GM21390 (cell line): ENCODE data around the gene GNB1L.

Experiments used
- ATAC-seq: cut with Tn5 transposase; IDR thresholded peaks from one replicate; pipeline ENCODE4 v1.9.1; 2021; ENCODE audit not compliant: unreplicated experiment

GNB1L gene

DNA sequence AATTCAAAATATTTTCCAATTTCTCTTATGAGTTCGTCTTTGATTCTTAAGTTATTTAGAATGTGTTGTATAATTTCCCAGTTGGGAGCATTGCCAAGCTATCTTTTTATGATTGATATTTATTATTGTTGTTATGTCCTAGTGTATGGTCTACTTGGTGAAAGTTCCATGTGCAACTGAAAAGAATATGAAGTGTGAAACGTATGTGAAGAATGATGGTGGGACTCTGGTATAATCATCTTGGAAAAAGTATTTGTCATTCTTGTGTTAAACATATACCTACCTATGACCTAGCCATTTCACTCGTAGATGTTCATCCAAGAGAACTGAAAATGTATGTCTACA, 12.0 kb upstream of the GNB1L start:
- ATAC-seq, result no peak

DNA sequence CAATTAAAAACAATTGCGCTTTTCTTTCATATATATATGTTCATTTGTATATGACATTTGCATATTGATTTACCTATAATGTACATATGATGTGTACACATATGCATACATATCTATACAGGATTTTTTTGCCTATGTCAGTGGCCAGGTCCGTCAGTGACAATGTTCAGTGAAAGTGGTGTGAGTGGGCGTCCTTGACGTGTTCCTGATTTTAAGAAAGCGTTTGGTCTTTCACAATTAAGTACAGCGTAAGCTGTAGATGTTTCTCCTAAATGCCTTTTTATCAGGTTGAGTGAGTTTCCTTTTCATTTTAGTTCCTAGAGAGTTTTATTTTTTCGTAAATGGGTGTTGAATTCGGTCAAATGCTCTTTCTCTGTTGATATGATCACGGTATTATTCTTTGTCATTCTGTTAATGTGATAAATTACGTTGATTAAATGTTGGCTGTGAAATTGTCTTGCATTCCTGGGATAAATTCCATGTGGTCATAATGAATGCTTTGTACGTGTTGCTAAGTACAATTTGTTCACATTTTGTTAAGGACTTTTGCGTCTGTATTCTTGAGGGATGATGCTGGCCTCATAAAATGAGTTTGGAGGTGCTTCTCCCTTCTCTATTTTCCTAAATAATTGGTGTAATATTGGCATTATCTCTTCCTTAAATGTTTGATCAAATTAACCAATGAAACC, 10.6 kb upstream of the GNB1L start:
- no peak for ATAC-seq

DNA sequence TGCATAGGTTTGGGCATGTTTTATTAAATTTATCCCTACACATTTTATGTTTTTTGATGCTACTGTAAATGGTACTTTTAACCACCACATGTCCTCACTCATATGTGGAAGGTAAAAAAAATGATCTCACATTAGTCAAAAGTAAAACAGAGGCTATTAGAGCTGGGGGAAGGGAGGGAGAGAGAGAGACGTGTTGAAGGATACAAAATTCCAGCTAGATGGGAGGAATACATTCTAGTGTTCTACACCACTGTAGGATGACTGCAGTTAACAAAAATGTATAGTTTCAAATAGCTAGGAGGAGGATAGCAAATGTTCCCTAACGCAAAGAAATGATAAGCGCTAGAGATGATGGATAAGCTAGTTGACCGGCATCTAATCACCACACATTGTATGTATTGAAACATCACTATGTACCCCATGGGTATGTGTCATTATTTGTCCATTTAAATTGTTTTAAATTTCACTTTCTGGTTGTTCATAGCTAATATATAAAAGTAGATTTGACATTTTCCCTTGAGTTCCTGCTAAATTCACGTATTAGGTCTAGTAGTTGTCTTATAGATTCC, 9.9 kb upstream of the GNB1L start:
- no peak for ATAC-seq

DNA sequence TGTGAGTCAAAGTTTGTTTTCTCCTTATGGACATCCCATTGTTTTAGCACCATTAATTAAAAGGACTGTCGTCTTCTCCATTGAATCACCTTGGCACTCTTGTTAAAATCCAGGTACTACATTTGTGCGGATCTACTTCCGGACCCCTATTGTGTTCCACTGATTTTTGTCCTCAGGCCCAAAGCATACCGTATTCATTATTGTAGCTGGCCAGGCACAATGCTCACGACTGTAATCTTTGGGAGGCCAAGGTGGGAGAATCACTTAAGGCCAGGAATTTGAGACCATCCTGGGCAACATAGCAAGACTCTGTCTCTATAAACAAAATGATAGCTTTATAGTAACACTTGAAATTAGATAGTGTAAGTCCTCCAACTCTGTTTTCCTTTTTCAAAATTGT, 8.9 kb upstream of the GNB1L start:
- no peak for ATAC-seq

DNA sequence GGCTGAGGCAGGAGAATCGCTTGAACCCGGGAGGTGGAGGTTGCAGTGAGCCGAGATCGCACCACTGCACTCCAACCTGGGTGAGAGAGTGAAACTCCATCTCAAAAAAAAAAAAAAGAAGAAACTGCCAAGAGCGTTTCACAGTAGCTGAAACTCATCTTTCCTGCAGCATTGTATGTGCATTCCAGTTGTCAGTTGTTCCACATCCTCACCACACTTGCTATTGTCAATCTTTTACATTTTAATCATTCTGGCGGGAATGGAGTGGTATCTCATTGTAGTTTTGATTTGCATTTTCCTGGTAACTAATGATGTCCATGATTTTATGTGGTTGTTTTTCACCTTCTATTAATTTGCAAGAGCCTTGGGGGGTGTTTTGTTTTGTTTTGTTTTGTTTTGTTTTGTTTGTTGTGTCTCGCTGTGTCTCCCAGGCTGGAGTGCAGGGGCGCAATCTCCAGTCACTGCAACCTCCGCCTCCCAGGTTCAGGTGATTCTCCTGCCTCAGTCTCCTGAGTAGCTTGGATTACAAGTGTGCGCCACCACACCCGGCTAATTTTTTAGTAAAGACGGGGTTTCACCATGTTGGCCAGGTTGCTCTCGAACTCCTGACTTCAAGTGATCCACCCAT, 8.1 kb upstream of the GNB1L start:
- no peak for ATAC-seq

DNA sequence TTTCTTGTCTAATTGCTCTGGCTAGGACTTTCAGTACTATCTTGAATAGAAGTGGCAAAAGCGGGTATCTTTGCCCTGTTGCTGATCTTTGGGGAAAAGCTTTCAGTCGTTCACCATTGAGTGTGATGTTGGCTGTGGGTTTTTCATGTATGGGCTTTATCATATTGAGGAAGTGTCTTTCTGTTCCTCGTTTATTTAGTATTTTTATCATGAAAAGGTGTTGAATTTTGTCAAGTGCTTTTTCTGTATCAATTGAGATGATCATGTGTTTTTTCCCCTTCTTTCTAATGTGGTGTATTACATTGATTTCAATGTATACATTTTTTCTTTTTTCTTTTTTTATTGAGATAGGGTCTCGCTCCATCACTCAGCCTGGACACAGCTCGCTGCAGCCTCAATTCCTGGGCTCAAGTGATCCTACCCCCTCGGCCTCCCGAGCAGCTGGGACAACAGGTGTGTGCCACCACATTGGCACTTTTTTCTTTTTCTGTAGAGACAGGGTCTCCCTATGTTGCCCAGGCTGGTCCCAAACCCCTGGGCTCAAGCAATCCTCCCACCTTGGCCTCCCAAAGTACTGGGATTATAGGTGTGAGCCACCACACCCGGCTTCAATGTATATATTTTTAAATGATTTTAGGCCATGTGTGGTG, 5.3 kb upstream of the GNB1L start:
- ATAC-seq, result no peak

DNA sequence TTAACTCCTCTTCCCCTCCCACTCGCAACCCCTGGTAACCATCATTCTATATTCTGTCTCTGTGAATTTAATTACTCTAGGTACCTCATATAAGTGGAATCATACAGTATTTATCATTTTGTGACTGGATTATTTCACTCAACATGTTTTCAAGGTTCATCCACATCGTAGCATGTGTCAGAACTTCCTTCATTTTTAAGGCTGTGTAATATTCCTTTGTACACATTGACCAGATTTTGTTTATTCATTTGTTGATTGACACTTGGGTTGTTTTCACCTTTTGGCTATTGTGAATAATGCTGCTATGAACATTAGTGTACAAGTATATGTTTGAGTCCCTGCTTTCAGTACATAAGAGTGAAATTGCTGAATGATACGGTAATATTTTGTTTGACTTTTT, 2.7 kb upstream of the GNB1L start:
- ATAC-seq, result no peak

DNA sequence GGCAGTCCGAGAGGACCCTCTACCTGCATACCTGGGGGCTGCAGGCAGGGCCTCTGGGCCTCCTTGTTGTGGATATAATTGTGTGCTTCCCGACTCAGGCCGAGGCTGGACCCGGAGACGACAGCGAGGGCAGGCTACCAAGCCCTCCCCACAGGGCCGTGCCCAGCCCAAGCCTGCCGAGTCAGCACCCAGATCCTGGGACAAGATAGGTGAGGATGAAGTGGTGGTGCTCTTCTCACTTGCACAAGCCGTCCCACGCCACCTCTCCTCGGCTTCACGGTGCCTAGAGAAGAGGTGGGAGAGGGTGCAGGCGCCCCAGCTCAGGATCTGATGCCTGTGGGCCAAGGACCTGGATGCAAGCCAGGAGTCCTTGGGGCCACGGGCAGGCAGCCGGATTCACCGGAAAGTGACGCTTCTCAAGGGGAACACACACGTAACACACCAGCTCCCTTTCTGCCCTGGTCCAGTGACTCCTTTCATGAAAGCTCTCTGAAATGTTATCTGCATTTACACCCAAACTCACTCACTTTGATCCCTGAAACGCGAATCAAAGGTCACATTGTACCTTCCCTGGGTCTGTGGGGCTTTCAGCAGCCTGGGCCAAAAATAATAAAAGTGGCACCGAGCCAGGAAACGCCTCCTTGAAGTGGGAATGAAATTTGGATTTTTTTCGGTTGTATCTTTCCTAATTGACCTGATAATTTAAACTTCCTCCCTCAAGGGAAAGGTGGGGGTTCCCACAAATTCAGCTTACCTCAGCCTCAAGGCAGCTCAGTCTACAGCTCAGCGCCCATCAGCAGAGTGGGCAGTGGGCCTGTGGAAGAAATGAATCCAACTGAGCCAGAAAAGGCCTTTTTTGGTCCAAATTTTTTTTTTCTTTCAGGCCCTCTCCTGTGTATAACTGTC, 1.1 kb upstream of the GNB1L start:
- ATAC-seq, result peak; percentile 19

DNA sequence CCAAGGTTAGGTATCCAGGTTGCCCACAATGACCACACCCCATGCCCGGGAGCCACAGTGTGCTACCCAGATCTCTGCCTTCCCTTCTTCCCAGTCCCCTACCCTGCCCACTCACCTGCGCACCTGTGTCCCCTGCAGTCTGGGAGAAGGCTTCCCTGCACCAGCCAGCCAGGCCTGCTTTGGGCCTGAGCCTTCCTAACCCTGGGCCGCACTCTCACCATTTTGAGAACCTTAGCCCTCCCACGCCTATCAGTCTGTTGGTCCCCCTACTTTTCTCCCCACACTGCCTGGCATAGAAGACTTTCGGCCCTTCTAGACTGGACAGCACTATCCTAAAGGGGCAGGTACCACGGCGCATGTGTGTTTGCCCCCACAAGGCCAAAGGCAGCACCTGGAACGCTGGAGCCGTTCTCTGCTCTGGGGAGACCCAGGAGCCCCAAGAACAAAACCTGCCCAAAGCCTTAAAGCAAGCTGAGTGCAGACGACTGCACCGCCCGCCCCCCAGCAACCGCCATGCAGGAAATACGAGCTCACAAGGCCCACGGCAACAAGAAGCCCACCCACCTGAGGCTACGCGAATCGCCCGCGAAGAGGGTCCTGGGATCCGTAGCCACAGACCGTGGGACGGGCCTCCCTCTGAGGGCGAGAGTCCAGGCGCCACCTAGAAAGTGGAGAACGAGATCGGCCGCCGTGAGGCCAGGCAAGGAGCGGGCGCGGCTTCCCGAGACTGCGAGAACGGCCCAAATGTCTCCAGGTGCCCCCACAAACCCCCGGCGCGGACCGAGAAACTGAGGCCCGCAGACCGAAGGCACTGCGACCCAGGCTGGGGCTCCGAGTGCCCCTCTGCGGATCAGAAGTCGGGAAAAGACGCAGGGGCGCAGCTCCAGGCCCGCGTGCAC, 546 bp downstream of the GNB1L start:
- no peak for ATAC-seq

DNA sequence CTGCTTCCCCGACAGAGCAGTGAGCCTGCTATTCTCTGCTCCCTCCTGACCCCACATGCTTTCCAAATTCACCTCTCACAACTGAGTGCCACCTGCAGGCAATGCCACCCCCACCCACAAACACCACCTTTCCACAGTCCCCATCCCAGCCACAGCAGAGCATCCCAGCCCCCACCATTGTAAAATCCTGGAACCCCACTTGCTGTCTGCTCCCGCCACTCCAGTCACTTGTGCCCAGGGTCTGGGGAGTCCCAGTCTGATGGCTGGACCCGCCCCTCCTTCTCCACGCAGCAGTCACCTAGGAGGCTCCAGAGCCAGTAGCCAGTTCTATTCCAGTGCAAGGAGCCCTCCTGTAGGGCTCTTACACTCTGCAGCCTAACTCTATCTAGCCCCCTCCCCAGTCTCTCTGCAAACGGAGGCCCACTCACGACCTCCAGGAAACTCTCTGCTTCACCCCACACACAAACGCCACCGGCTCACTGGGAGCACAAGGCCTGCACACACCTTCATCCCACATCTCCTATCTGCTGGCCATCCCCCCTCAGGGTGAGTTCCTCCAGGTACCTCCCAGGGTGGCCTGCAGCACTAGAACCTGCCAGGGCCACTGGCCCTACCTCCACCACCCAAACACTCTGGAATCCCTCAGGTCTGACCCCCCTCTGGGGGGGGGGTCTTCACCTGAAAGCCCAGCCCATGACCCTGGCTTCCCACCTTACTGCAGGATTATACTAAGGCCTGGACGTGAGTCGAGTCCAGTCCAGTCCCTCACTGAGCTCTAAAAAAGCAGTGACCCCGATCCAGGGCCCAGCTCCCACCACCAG, 1.4 kb downstream of the GNB1L start:
- no peak for ATAC-seq

DNA sequence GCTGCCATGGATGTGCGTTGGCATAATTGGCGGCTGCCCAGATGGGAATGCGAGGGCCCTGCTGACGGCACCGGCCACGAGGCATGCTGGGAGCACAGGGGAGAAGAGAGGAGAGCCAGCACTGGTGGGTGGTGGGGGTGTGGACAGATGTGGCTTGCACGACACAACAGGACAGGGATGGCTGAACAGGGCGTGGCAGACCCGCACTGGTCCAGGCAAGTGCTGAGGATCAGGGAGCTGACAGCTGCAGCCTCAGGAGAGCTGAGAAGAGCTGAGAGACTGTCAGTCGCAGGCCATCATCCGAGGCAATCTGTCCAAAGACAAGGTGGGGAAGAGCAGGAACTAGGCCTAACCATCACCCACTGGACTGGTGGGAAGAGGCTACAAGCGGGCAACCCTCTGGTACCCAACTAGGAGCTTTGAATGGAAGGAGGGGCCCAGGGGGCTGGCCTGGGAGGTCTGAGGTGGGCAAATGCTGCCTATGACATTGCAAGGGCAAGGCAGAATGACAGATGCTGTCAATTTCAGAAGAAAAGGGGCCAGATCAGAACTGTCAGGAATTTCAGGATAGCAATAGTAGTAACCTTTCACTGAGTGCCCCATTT, 2.4 kb downstream of the GNB1L start:
- ATAC-seq, result no peak

DNA sequence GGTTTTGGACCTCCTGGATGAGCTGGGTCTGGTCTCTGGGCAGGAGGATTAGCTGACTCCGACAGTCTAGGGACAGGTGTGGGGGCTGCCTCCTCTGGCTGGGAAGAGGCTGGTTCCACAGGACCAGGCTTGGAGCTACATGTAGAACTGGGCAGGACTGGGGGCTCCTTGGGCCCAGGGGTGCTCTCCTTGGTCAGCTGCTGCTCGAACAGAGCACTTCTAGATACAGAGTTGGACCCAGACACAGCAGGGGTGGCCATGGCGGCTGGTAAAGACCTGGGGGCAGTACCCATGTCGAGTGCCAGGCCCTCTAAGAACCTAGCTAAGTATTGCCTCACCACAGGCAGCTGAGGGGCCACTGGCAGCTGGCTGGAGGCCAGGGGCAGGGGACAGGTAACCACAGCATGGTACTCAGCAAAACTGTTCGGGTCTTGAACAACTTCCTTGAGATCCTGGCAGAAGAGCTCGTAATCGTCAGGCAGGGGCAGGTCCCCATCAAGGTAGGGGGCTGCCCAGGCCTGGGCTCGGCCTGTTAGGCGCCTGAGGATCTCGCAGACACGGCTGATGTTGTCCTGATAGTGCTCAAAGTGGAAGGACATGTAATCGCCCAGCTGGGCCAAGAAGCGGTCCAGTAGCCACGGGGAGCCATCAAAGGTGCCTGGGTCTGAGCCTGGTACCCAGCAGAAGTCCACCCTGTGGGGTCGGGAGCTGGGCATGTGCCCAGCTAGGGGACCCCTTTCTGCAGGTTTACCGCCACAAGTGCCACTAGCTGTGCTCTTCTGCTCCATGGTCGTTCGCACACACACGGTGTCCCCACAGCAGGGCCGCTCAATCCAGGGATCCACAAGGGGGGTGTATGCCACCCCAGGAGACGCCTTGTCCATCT, 3.1 kb downstream of the GNB1L start:
- ATAC-seq, result no peak

DNA sequence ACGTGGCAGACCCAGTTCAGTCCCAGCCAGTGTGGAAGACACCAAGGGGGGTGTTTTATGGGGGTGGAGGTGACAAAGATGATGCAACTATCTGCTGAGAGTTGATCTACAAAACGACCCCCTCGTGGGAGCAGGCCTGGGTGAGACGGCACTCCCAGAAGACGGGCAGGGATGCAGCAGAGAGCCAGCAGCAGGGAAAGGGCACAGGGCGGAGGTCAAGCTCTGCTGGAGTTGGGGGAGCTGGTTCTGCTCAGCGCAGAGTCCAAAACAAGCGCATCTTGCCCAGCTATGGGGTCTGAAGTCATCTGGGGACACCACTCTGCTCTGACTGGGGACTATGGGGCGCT, 3.9 kb downstream of the GNB1L start:
- ATAC-seq, result no peak

DNA sequence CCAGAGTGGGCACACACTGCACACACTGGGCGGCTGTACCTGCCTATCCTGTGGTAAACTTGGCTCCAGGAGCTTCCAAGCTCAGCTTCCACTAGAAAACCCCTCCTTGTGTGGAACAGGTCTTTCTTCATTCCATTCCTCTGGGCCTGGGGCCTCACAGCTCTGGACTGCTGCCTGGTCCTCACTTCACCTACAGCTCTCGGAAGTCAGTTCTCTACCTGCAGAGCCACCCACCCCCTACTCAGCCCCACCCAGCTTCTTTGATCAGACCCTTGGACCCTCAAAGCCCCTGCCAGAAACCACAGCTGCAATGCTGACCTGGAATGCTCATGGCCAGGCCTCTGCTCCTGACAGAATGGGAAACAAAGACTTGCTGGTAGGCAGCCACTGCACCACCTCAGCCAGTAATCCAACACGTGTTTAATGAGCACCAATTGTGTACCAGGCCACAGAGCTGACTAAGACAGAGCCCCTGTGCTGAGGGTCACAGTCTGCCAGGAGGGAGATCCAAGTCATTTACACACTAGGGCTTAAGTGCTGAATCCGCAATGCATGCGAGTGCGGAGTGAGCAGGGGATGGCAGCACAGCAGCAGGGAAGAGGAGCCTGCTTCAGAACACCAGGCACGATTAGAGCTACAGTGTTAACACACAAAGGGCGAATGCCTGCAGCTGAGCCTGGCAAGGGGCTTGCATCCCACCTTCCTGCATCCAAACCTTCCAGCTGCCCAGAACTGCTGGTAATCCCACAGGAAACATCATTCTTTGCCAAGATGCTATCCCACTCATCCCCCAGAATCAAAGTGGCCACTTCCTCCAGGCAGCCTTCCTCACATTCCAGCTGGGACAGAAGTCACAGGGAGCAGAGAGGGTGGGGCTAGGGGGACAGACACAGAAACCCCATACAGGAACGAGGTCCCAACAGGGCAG, 4.6 kb downstream of the GNB1L start:
- ATAC-seq, result no peak

DNA sequence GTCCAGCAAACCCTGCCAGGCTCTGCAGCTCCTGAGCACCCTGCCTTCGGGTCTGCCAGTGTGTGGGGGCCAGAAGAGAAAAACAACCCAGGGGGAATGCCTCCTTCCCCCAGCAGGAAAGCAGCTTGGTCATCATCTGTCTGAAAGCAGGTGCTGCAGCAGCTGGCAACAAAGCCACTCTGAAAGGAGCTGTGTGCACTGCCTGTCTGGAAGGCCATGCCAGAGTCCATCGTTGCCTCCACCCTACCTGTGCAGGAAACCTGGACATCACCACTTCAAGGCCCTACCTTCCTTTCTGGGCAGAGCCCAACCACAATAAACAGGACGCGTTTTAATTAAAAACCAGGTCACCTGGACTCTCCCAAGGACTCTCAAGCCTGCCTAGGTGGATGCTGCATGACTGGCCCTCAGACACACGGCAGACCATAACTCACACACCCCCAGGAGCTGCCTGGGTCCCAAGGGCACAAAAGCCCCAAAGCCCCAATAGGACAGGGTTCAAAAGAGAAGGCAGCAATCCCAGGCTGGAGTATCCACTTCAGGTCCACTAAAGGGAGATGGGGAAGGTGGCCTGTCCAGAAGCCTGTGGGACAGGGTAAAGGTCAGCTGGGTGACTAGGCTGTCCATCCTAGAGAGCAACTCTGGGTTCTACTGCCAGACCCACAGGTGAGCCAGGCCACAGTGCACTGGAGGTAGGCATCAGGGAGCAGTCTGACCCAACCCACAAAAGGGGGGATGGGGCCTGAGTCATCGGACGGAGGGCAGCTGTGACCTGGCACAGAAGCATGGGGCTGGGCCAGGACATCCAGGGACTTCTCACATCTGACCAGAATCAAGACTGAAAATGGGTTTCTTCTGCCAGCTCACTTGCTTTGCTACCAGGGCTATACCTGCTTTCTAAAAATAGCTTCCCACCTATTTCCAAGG, 6.1 kb downstream of the GNB1L start:
- no peak for ATAC-seq

DNA sequence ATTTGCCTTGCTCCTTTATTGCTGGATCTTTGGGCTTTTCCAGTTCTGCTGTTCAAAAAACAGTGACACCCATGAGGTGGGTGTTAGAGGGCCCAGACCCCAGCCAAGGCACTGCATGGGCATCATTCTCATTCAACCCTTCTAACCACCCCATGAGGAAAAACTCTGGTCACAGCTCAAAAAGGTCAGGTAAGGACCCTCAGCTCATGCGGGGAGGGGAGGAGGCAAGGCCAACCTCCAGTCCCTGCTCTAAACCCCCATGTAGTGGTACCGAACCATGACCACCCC, 7.4 kb downstream of the GNB1L start:
- no peak for ATAC-seq
